Activated CD4-positive, alpha-beta memory T cell treated with anti-CD3 and anti-CD28 coated beads, Interleukin-2, amount 10 ng/mL, durations not matched to agents 7 days and 5 days (primary cell): ENCODE results near the gene SNX24. TPM values are rescaled to one million over a fixed set of nuclear protein-coding genes. Genes with fewer than 3 reads are reported as not detected.

ENCODE experiments used
- CTCF ChIA-PET: fragments of 350-600 bp; sonication (Branson Sonifier 250); formaldehyde crosslinking; loops from one replicate; lab custom pipeline; 2021; ENCODE audit warnings: antibody characterized with exemption, inconsistent platforms; lab: Charles Lee
- POLR2A ChIA-PET: fragments of 350-600 bp; sonication (Branson Sonifier 250); formaldehyde crosslinking; loops from one replicate; lab custom pipeline; 2021; ENCODE audit warnings: antibody characterized with exemption; lab: Charles Lee
- DNase-seq: peaks from one replicate; pipeline ENCODE4 v3.0.0-alpha.2; 2020
- H3K27ac Mint-ChIP-seq: one replicate; pipeline ENCODE4 v1.8.0; 2021; ENCODE audit warnings: mild to moderate bottlenecking, mixed read lengths
- H3K27me3 Mint-ChIP-seq: one replicate; pipeline ENCODE4 v1.8.0; 2021; ENCODE audit warnings: mixed read lengths
- H3K36me3 Mint-ChIP-seq: one replicate; pipeline ENCODE4 v1.8.0; 2021; ENCODE audit warnings: low read depth, mixed read lengths
- H3K4me1 Mint-ChIP-seq: one replicate; pipeline ENCODE4 v1.8.0; 2021; ENCODE audit warnings: mixed read lengths
- H3K4me3 Mint-ChIP-seq: one replicate; pipeline ENCODE4 v1.8.0; 2021; ENCODE audit warnings: mild to moderate bottlenecking, mixed read lengths
- H3K9me3 Mint-ChIP-seq: one replicate; pipeline ENCODE4 v1.8.0; 2021; ENCODE audit warnings: mixed read lengths
- total RNA-seq, 2 experiments: library from RNA; stranded (reverse); gene quantifications; one replicate each; pipeline ENCODE4 v1.2.3, GENCODE V29; 2021

Gene SNX24, protein sequence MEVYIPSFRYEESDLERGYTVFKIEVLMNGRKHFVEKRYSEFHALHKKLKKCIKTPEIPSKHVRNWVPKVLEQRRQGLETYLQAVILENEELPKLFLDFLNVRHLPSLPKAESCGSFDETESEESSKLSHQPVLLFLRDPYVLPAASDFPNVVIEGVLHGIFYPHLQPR
- total RNA-seq: 1 to 10 TPM; 8.8 to 9.2 TPM

DNA sequence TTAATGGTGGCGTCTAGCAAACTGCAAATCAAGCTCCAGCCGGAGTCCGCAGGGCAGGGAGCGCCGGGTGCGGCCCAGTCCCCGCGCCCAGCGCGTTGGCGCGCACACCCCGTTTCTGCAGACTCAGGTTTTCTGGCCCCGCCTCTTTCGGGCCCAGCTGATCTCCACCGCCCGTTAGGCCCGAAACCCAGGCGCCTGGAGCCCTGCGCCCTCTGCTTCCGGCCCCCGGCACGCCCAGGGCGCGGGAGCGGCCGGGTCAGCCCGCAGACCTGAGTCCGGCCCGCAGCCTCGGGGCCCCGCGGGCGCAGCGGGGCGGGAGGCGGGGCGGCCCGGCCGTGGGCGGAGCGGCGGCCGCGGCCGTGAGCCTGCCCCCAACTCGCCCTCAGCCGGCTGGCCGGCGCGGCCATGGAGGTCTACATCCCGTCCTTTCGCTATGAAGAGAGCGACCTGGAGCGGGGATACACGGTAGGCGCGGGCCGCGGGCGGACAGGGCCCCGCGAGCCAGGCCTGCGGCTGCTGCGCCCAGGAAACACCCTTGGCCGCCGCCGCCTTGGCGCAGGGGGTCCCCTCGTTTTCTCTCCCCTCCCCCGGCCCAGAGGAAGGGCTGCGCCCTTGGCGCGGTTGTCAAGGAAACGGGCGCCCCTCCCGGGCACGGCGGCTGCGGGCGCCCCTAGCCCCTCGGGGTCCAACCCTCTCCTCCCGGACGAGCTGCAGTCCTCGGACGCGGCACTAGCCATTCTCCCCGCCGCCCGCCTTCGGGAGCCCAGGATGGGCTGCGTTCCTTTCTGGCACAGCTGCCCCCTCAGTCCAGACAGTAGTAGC is at the start of gene SNX24:
TSS of gene SNX24 (plus strand) at position 385 of the 822 bp plus-strand sequence. CDS start at position 406, 21 bp downstream.
- Mint-ChIP-seq H3K4me3 (peak within 1 kb of the TSS; percentile 78), H3K4me1 (peaks cover 36% of the 10 kb centered on the region), H3K9me3 (no peaks in the 10 kb centered on the region), H3K27ac (peak within 1 kb of the TSS; percentile 28), H3K36me3 (no peaks in the 10 kb centered on the region), H3K27me3 (peaks cover 3% of the 10 kb centered on the region)
- ChIA-PET CTCF (interaction anchor here (0.8 to 2.7 kb wide), 5 partner anchors 10 to 578 kb away, joined by 3 to 21 read pairs (median 3); partner anchors contain the start of genes CEP120 and SNX2), POLR2A (interaction anchor here (0.6 to 3.6 kb wide), 10 partner anchors 10 to 666 kb away, joined by 3 to 39 read pairs (median 3); partner anchors contain the start of genes CEP120, CSNK1G3 and SNX2)
- peak; percentile 82 for DNase-seq

GRCh38 chr5:122805481-122805880 is 39.9 kb upstream of the SNX24 start:
- DNase-seq: no peak
- Mint-ChIP-seq H3K27ac (no peak overlapping the region), H3K9me3 (no peaks in the 10 kb centered on the region), H3K36me3 (peaks cover 44% of the 10 kb centered on the region), H3K27me3 (no peaks in the 10 kb centered on the region), H3K4me3 (no peak overlapping the region), H3K4me1 (no peaks in the 10 kb centered on the region)
- CTCF ChIA-PET: no interaction called here
- POLR2A ChIA-PET: no interaction called here

GRCh38 chr5:122810405-122810804 is 35.0 kb upstream of the SNX24 start:
- CTCF ChIA-PET: no interaction called here

DNA sequence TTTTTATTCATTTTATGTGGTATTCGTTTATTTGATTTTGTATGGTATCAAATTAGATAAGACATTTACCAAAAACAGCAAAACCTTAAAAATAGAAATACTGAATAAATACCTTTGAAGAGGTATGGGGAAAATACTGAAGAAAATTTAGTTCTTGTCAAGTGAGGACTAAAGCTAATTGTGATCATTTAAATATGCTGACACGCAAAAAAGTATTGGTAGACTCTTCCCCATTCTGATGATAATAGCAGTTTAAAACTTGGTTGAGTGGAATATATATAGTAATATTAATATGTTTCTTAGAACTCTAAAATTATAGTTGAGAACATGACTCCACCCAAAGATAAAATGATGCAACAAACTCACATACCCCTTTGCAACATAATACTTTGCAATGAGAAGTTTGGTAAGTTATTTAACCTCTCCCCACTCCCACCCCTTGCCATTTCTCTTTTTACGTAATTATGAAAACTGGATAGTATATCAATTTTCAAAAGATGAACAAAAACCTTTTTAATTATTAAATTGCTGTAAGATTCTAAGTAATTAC is 30.1 kb upstream of the SNX24 start:
- DNase-seq: no peak
- Mint-ChIP-seq H3K27ac (no peak overlapping the region), H3K4me1 (no peaks in the 10 kb centered on the region), H3K36me3 (peaks cover 5% of the 10 kb centered on the region), H3K4me3 (no peak overlapping the region), H3K9me3 (no peaks in the 10 kb centered on the region), H3K27me3 (no peaks in the 10 kb centered on the region)
- POLR2A ChIA-PET: no interaction called here
- CTCF ChIA-PET: no interaction called here

More at GRCh38 chr5:122810405-122810804, 35.0 kb upstream of the SNX24 start:
- H3K27ac Mint-ChIP-seq: no peak overlapping the region
- POLR2A ChIA-PET: no interaction called here
- DNase-seq: no peak
- H3K9me3 Mint-ChIP-seq: no peaks in the 10 kb centered on the region
- peaks cover 27% of the 10 kb centered on the region for H3K36me3 Mint-ChIP-seq
- no peaks in the 10 kb centered on the region for H3K4me1 Mint-ChIP-seq
- H3K27me3 Mint-ChIP-seq: no peaks in the 10 kb centered on the region
- H3K4me3 Mint-ChIP-seq: no peak overlapping the region

GRCh38 chr5:122816756-122817155 is 28.7 kb upstream of the SNX24 start:
- POLR2A ChIA-PET: interaction anchor here (0.6 kb wide), 1 partner anchor 11 kb away, joined by 4 read pairs; no protein-coding TSS in a partner anchor
- Mint-ChIP-seq H3K36me3 (peaks cover 14% of the 10 kb centered on the region), H3K4me3 (no peak overlapping the region), H3K27me3 (no peaks in the 10 kb centered on the region), H3K4me1 (no peaks in the 10 kb centered on the region), H3K9me3 (no peaks in the 10 kb centered on the region), H3K27ac (no peak overlapping the region)
- CTCF ChIA-PET: no interaction called here
- no peak for DNase-seq

- H3K36me3 Mint-ChIP-seq: peaks cover 12% of the 10 kb centered on the region
- no peak overlapping the region for H3K27ac Mint-ChIP-seq
- H3K4me1 Mint-ChIP-seq: no peaks in the 10 kb centered on the region
- no peak for DNase-seq
- ChIA-PET POLR2A (no interaction called here), CTCF (interaction anchor here (1.1 kb wide), 1 partner anchor 13 kb away, joined by 3 read pairs; the partner anchor contains the start of gene SNX24)
- H3K4me3 Mint-ChIP-seq: no peak overlapping the region
- no peaks in the 10 kb centered on the region for H3K27me3 Mint-ChIP-seq
- no peaks in the 10 kb centered on the region for H3K9me3 Mint-ChIP-seq
These were observed 13.4 kb upstream of the SNX24 start for GRCh38 chr5:122831984-122832383.

DNA sequence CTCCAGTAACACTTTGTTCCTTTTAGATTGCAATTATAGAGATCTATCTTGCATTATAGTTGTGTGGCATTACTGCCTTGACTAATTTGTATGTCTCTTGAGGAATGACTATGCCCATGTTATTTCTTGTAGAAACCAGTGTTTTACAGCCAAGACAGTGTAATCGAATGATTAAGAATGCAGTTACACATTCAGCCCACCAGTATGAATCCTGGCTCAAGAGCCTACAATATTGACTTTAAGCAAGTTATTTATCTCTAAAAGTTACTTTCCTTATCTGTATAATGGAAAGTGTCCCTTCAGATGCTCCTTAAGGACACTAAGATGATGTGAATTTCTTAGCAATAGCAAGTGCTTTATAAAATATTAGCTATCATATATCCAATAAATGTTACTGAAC is 9.7 kb upstream of the SNX24 start:
- Mint-ChIP-seq H3K4me1 (peaks cover 4% of the 10 kb centered on the region), H3K27ac (no peak overlapping the region), H3K9me3 (no peaks in the 10 kb centered on the region), H3K36me3 (no peaks in the 10 kb centered on the region), H3K4me3 (no peak overlapping the region), H3K27me3 (peaks cover 8% of the 10 kb centered on the region)
- ChIA-PET POLR2A (interaction anchor here (1.0 kb wide), 1 partner anchor 9 kb away, joined by 3 read pairs; no protein-coding TSS in a partner anchor), CTCF (interaction anchor here (1.4 kb wide), 1 partner anchor 9 kb away, joined by 3 read pairs; the partner anchor contains the start of gene SNX24)
- DNase-seq: no peak

- DNase-seq: no peak
- Mint-ChIP-seq H3K27ac (no peak overlapping the region), H3K27me3 (peaks cover 8% of the 10 kb centered on the region), H3K9me3 (no peaks in the 10 kb centered on the region), H3K4me1 (peaks cover 5% of the 10 kb centered on the region), H3K36me3 (no peaks in the 10 kb centered on the region), H3K4me3 (no peak overlapping the region)
- ChIA-PET CTCF (no interaction called here), POLR2A (no interaction called here)
These were observed 8.5 kb upstream of the SNX24 start for GRCh38 chr5:122836947-122837346.

DNA sequence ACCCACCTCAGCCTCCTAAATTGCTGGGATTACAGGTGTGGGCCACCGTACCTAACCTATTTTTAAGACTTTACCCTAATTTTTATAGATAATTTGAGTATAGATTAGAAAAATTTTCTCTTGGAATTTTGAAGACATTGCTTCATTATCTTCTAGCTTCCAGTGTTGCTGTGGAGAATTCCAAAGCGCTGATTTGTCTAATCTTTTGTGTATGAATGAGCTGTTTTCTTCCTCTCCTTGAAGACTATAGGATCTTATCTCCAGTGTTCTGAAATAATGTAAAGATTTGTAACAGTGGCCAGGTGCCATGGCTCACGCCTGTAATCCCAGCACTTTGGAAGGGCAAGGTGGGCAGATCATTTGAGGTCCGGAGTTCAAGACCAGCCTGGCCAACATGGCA is 5.7 kb upstream of the SNX24 start:
- Mint-ChIP-seq H3K4me3 (no peak overlapping the region), H3K4me1 (peaks cover 20% of the 10 kb centered on the region), H3K36me3 (no peaks in the 10 kb centered on the region), H3K27me3 (peaks cover 11% of the 10 kb centered on the region), H3K9me3 (no peaks in the 10 kb centered on the region), H3K27ac (no peak overlapping the region)
- no peak for DNase-seq
- ChIA-PET POLR2A (no interaction called here), CTCF (no interaction called here)

- CTCF ChIA-PET: no interaction called here
- Mint-ChIP-seq H3K36me3 (no peaks in the 10 kb centered on the region), H3K27ac (no peak overlapping the region), H3K9me3 (no peaks in the 10 kb centered on the region), H3K4me1 (peaks cover 31% of the 10 kb centered on the region), H3K27me3 (peaks cover 11% of the 10 kb centered on the region), H3K4me3 (no peak overlapping the region)
- POLR2A ChIA-PET: no interaction called here
- DNase-seq: no peak
These were observed 3.3 kb upstream of the SNX24 start for GRCh38 chr5:122842016-122842580.

- Mint-ChIP-seq H3K9me3 (no peaks in the 10 kb centered on the region), H3K27me3 (peaks cover 5% of the 10 kb centered on the region), H3K4me3 (peak overlapping the region; percentile 78), H3K4me1 (peaks cover 34% of the 10 kb centered on the region), H3K27ac (peak overlapping the region; percentile 28), H3K36me3 (no peaks in the 10 kb centered on the region)
- DNase-seq: peak; percentile 16
- POLR2A ChIA-PET: interaction anchor here (0.7 to 3.6 kb wide), 8 partner anchors 8 to 667 kb away, joined by 3 to 39 read pairs (median 3); partner anchors contain the start of genes CEP120, CSNK1G3 and SNX2
- CTCF ChIA-PET: interaction anchor here (0.8 to 2.7 kb wide), 5 partner anchors 9 to 579 kb away, joined by 3 to 21 read pairs (median 3); partner anchors contain the start of genes CEP120 and SNX2
These were observed 1.1 kb upstream of the SNX24 start for GRCh38 chr5:122844136-122844909.

DNA sequence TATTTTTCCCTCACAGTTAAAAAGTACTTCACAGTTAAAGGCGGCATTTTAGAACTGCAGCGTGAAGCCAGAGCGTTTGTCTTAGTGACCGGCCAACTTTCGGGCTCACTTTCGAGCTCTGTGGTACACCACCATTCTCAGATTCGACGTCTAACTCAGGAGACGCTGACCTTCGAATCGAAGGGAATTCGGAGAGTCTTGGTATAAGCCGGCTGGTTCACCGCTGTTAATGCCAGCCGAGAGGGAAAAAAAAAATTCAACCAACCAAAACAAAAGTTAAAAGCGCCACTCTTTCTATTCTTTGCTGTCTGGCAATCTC is 544 bp upstream of the SNX24 start:
- H3K9me3 Mint-ChIP-seq: no peaks in the 10 kb centered on the region
- H3K4me1 Mint-ChIP-seq: peaks cover 38% of the 10 kb centered on the region
- H3K27me3 Mint-ChIP-seq: peaks cover 5% of the 10 kb centered on the region
- peak overlapping the region; percentile 28 for H3K27ac Mint-ChIP-seq
- ChIA-PET POLR2A (interaction anchor here (0.7 to 3.6 kb wide), 9 partner anchors 9 to 667 kb away, joined by 3 to 39 read pairs (median 3); partner anchors contain the start of genes CEP120, CSNK1G3 and SNX2), CTCF (interaction anchor here (0.8 to 2.7 kb wide), 5 partner anchors 9 to 578 kb away, joined by 3 to 21 read pairs (median 3); partner anchors contain the start of genes CEP120 and SNX2)
- no peak for DNase-seq
- peak overlapping the region; percentile 78 for H3K4me3 Mint-ChIP-seq
- no peaks in the 10 kb centered on the region for H3K36me3 Mint-ChIP-seq
